HG02623 (cell line): ENCODE results near the gene ELL2.
"Not testable (repeated sequence)": the region's sequence is repeated elsewhere in the genome, so short reads cannot be mapped to it uniquely, and the experiment has no call there.

Source experiments
- ATAC-seq: cut with Tn5 transposase; IDR thresholded peaks from one replicate; pipeline ENCODE4 v1.9.1; 2021; ENCODE audit warnings: moderate library complexity; ENCODE audit not compliant: unreplicated experiment

ELL2 gene

GRCh38 chr5:95931079-95931833 is 30.4 kb downstream of the ELL2 start:
- ATAC-seq = no peak

DNA sequence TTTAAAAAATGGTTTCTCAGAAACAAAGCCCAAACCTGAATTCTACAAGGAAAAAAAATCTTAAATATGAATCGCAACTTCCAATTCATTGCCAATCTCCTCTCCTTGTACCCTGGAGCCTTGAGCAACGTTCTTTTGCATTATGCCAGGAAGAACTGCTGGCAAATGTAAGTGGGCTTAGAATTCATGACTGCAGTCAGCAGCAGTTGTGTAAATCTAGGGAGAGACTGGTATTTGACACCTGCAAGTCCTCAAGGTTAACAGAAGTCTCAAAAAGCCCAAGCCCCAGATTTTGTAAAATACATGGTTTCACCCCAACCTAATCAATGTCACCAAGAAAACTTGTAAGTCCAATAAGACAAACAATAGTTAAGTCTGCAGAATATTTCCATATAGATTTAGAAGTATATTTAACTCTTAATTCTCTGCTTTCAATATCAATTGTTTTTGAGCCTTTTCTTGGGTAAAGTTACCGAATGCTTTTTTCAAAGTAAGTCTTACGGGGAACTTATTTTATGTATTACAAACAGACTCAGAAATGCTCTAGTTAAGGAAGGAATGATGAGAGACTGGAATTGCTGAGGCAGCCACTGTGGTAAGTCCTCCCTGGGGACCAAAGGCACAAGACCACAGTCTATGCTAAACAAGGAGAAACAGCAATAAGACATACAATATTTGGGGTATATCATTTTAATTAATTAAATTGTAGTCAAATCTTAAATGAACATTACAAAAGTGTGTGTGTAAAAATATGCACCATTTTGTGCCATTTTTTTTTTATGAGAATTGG is 31.3 kb downstream of the ELL2 start:
- ATAC-seq = no peak

GRCh38 chr5:95928724-95929253 is 32.9 kb downstream of the ELL2 start:
- no peak for ATAC-seq

DNA sequence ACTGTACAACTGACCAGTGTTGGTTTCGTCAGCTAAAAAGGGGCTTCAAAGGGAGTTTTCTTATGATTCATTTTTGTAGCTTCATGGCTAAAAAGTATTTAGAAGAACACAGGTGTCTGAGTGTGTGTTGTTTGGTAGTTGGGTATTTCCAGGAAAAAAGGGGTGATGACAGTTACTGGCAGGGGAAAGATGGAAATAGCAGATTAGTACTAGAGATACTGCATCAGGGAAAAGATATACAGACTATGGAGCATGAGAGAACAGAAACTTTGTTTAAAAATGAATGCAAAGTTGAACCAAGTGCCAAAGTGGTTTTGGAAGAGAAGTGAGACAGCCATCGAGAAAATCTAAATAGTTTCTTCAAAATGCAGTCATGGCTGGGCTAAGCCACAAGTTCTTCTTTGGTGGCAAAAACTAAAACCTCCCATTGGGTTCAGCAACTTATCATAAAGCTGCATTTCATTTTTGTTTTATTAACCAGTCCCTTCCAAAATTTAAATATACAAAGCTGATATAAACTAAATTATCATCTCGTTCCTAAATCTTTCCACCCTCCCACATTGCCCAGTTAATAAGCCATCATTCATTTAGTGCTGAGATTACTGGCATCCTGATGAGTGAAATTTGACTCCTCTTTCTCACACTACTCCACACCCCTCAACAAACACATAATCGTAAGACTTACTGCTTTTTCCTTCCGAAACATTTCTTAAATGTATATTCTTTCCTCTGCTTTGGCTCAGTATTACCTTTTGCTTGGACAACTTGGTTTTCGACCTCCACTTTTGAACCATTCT is 33.5 kb downstream of the ELL2 start:
- peak; percentile 63 for ATAC-seq

DNA sequence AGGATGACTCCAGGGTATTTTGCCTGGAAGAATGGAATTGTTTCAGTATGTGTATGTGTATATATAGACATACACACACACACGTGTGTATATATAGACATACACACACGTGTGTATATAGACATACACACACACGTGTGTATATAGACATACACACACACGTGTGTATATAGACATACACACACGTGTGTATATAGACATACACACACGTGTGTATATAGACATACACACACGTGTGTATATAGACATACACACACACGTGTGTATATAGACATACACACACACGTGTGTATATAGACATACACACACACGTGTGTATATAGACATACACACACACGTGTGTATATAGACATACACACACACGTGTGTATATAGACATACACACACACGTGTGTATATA is 34.4 kb downstream of the ELL2 start:
- ATAC-seq = not testable (repeated sequence)

DNA sequence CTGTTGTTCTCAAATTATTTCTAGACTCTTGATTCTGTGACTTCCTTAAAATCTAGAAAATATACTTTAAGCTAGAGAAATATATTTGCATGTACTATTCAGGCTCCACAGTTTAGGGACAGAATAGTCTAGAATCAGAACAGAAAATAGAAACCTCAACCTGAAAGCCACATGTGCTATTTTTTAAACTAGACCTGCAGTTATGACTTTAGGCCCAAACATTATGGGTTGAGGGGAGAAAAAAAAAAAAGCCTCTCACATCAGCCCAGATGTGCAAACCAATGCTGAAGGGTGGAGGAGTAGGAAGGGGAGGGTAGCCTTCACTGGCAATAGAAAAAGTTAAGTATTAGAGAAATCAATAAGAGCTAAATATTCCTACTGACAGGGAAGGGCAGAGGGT is 35.7 kb downstream of the ELL2 start:
- ATAC-seq = peak; percentile 52

GRCh38 chr5:95925378-95925744 is 36.3 kb downstream of the ELL2 start:
- no peak for ATAC-seq

DNA sequence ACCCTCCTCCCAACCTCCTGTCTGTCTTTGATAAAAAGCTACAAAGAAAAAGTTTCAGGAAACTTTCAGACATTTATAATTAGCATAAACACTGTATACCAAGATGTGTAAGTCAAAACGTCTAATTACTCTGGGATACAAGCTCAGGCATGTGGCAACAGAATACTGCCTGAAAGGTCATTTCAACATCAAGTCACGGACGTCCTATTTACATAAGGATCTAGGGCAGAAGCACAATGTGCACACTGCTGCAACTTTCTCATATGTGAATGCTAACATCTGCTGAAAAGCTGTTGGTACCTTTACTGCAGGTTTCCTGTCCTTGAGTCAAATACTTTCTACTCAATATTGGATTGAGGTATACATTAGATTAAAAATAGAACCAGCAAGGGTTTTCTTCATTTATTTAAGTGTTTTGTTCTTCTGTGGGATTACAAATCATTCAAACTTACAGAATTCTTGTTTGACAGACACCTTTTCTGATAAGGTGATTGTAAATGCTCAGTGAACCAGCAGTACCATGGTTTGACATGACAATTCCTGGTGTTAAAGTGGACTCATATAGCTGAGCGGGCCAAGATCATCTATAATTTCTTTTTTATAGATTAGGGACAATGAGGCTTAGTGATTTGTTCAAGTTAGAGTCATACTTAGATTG is 36.8 kb downstream of the ELL2 start:
- ATAC-seq = no peak

DNA sequence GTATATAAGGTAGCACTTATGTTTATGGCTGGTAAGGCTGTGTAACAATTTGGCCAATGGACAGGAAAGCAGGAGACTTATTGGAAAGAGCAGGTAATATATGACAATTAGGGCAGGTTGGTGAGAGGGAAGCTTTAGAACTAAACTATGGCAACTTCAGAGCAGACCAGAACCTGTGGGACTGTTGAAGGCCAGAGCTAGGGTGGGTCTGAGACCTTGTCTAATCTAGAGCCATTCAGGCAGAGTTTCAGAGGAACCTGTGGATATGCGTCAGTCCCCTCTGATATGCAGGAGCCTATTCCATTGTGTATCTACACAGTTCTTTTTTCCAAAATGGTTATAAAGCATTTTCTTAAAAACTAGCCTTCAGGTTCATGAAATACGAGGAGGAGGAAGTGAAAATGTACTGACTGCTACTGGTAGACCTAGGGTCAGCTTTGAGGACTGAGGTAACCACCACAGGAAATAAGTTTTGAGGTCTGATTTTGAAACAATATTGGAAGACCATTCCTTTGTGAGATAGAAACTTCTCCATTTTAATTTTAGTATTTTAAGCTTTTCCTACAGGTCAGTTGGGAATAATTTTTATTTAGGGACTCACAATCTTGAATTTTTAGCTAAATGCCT is 37.6 kb downstream of the ELL2 start:
- peak; percentile 25 for ATAC-seq

GRCh38 chr5:95922798-95923197 is 38.9 kb downstream of the ELL2 start:
- ATAC-seq = no peak

DNA sequence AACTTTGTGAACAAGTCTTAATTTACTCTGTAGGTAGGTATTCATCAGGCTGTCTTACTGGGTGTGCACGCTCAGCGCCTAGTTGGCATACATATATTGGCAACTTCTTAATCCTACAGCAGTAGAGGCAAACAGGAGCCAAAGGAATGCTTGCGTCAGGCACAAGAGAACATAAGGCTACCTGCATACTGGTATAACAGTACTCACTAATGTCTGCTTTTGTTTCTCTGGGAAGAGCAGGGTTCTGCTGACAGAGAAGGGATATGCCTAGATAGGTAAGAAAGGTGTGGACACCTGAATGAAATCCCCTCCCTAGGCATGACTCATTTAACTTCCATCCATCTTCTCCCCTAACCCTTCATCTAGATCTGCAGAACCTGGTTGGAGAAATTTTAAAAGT is 40.1 kb downstream of the ELL2 start:
- ATAC-seq = no peak

DNA sequence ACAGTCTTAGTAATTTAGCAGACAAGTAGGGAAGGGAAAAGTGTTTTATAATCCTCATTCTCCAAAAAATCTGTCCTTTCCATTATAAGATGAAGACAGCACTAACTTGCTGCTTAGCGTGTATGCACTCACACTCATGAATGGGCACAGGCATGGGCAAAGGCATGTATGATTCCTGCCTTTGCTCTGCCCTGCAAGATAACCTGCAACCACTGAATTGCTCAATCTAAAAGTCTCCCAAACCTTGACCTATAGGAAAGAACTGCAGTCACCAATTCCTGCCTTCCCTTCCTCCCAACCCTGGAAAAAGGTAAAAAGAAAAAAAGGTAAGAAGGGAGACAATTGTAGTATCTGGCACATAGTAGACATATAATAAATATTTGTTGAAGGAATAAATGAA is 40.8 kb downstream of the ELL2 start:
- ATAC-seq = no peak

DNA sequence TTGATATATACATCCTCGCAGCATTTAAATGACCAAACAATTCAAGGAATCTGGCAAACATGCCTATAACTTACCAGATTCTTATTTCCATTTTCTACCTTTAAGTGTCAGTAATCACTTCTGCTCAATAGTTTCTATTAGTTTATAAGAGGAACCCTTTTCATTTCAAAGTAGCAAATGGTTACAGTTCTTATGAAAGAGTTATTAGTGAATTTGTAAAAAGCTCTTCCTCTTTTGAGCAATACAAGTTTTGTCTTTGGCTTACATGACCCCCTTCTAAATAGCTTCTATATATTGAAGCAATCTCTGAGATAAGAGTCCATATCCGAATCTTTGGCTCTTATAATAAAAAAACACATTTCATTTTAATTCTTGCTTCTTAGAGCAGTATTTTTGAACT is 42.0 kb downstream of the ELL2 start:
- ATAC-seq = no peak

DNA sequence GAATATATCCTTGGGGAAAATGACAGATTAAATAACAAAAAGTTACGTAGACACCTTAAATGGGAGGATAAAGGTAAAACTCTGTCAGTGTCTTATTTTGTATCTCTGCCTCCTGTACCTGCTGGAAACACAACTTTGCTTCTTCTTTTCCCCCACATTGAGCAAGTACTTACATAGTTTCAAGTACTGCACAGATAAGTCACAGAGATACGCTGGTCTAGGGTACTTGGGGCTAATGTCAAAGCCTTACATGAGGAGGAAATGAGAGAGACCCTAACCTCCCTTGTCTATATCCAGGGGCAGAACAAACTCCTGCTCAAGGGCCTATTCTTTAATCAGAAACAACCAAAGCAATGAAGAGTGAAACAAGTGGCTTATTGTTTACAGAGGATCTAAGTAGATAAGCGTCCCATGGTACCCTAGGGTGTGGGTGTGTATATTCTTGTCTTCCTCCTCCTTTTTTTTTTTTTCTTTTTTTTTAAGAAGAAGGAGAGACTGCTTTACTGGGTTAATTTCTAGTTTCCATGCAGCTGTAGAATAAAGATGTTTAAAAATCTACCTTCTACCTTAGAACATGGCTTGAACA is 43.1 kb downstream of the ELL2 start:
- ATAC-seq = no peak

DNA sequence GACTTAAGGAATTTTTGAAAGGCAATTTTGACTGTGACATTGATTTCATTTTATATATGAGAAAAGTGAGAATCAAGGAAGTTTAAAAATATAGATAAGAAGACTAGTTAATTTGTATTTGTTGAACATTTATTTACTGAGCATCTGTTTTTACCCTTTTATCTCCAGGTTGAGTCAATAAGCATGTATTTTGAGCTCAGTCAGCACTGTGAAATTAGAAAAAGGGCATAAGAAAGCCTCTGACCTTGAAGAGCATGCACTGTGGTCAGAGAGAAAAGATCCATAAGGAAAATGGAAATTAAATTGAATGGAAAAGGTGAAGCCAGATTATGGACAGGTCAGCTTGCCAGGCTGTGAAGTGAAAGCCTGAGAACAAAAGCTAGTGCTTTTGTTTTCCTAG is 44.4 kb downstream of the ELL2 start:
- ATAC-seq = no peak

DNA sequence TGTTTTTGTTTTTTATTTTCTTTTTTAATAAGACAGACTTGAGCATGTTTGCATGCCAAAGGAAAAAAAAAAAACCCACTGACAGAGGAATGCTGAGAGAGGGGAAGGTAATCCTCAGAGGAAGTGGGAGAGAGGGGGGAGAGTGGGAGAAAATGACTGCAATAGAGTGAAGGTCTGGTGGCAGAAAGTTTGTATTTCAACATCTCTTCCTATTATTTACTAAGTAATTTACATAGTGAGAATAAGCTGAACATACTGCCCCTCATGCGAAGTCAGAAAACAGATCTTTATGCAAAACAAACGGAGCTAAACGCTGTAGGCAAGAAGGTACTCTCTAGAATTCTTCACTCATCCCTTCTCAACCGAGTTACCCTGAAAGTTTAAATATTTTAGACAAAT is 45.0 kb downstream of the ELL2 start:
- ATAC-seq = no peak

- peak; percentile 58 for ATAC-seq
These were observed 45.5 kb downstream of the ELL2 start for GRCh38 chr5:95915999-95916686.

DNA sequence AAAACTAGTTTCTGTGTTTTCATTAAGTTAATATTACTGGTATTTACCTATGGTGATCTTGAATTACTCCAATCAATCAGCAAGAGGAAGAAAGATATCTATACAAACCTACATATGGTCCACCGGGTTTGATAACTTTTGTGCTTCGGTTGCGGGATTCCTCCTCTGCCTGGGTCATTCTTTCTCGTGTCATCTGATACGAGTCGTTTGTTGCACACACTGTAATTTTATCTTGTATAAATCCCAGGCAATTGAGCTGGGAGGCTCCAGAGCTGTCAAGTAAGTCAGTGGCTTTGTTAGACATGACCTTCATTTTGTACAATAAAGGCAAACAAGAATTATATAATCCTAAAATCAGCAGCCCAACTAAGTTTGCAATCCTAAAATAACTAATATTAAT is 48.0 kb downstream of the ELL2 start:
- no peak for ATAC-seq

- no peak for ATAC-seq
These were observed 49.6 kb downstream of the ELL2 start for GRCh38 chr5:95912029-95912428.

GRCh38 chr5:95910521-95910920 is 51.1 kb downstream of the ELL2 start:
- no peak for ATAC-seq
